NT2/D1 (cell line): ENCODE results near the gene AP1M2.

ENCODE experiments used
- SUZ12 ChIP-seq: IDR thresholded peaks from 2 replicates; pipeline ENCODE4 v1.6.1; 2011; ENCODE audit not compliant: insufficient read length, insufficient read depth; ENCODE audit errors: extremely low read depth
- YY1 ChIP-seq: IDR thresholded peaks from 2 replicates; pipeline ENCODE4 v1.6.1; 2011; ENCODE audit not compliant: insufficient read length, insufficient read depth
- ZNF274 ChIP-seq: IDR thresholded peaks from 2 replicates; pipeline ENCODE4 v1.6.1; 2011; ENCODE audit warnings: mild to moderate bottlenecking, low read depth, low read length

DNA sequence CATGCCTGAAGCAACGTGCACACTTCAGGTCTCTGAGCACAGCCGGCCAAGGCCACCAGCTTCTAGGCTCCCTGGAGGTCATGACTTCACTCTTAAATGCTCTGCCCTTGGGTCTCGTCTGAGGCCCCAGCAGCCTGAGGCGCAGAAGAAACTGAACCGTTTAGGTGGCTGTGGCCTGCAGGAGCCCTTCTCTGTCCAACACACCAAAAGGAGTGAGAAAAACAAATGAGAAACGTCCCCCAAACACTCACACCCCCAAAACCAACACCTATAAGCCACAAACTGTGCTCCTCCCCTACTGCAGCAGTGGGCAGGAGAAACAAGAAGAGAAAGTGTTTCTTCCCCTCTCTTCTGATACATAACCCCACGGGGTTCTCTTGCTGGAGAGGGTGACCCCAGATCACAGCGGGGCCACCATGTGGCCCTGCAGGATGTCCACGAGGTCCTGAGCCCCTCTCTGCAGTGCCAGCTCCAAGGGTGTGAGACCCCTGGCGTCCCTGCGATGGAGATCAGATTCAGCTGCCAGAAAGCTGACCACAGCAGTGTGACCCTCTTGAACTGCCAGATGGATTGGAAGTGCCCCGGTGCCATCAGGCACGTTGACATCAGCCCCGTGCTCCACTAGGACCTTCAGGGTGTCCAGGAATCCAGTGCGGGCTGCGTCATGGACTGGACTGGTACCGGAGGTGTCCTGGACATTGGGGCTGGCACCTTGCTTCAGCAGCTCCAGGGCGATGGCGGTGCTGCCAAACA, 20.3 kb downstream of the AP1M2 start:
- no peak for TF ChIP-seq YY1
- TF ChIP-seq ZNF274 = no peak
- no peak for TF ChIP-seq SUZ12
